Measurements from ENCODE around the gene SOX2.

Gene SOX2

DNA sequence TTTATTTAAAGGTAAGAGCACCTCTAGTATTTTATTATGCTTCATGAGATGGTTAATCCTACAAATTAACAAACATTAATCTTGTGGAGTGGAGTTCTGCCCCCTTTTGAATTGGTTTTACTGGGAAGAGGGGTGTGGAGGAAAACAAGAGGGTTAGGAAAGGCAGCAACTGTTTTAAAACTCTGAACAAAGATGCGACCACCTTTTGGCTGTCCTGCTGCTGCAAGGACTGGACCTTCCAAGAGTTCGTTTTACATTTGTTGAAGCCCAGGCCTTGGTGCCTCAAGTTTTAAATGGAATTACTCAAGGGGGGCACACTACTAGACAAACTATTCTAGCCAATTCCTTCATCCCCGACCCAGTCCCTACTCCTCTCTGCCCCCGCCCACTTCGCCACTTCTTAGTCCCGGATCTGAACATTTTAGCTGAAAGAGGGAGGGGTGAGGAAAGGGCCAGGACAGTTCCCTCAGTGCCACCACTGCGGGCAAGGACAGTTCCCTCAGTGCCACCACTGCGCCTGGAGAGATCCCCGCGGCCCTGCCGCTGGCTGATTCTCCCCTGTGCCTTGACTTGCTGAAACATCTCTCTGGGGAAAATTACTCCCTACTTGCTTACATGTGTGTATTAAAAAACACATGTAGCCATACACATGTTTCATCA lies 11.2 kb downstream of the SOX2 start:
- no peak for DNase-seq (ENCODE audit: low read depth)

DNA sequence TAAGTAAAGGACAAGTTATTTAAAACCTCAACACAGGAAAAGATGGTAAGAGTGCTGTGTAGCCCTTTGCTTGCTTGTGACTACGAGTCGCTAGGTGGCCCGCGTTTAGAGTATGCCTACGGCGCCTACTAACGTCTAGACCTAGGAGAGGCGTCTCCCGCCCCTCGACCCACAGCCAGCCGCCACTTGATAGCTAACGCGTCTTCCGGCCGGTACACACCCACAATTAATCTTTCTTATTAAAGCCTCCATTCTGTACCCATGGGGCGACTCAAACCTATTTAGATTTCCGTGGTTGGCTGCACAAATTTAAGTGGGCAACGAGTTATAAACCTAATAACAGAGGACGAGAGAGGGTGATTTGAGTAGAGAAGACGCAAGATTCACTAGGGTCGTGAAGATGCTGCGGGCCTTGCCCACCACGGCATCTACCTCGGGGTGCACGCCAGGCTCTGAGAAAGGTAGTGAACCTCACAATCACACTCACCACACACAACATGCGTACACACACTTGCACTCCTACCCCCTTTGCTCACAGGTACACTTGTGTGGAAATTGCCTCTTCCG lies 12.0 kb downstream of the SOX2 start:
- DNase-seq (ENCODE audit: low read depth): no peak

- DNase-seq (ENCODE audit: low read depth): no peak
Observed at GRCh38 chr3:181724192-181724965, 12.7 kb downstream of the SOX2 start.

- DNase-seq (ENCODE audit: low read depth): no peak
Observed at GRCh38 chr3:181725131-181725731, 13.5 kb downstream of the SOX2 start.

DNA sequence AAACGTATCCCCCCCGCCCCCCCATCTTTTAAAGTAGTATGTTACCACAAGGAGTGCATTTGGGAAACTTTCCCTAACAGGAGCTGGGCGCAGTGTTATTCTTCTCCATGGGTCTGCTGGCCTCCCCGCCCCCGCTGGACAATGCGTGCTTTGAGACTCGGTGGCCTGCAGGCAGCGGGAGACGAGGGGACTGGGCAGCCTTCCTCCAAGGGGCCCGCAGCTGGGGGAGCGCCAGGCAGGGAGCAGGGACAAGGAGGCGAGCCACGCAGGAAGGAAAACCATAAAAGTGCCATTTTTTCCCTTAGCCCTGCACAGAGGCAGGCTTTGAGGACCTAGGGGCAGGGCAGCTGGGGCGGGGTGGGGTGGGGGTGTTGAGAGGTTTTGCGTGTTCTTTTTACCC lies 14.1 kb downstream of the SOX2 start:
- DNase-seq (ENCODE audit: low read depth): no peak

- DNase-seq (ENCODE audit: low read depth): no peak
Observed at GRCh38 chr3:181726351-181727330, 14.9 kb downstream of the SOX2 start.

GRCh38 chr3:181727341-181728032 lies 15.8 kb downstream of the SOX2 start:
- DNase-seq (ENCODE audit: low read depth): no peak

DNA sequence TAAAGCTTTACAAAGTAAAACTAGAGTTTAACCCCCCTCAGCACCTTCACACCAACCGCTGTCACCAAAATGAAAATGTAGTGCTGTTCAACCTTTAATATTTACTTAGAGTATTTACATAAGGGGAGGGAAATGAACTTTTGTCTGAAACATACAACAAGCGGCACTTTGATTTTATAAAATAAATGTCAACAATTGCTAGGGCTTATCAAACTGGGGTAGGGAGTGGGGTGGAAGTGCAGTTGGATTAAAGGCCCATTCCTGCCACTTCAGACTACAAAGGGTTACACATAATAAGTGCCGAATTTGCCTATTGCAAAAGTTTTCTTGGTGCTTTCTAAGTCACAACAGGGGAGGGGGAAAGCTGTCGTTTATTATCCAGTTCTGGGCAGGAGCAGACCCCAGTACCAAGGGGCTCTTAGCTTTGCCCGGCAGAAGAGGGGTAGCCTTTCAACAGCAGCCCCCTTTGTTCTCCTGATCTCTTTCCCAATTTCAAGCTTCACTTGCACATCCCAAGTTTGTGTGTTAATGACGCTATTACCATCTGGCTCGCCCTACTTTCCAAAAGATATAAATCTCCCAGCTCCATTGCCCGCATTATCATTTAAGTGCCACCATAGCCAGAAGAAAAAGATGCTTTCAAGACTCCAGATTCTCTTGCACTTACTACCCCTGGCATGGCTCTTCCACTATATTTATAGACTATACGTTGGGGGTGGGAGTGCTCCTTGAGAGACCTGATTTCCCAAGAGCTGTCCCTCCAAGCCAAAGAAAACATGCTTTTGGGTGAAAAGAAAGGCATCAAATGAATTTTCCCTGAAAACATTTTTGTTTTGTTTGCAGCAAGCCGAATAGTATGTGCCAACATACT lies 17.0 kb downstream of the SOX2 start:
- DNase-seq (ENCODE audit: low read depth): no peak

DNA sequence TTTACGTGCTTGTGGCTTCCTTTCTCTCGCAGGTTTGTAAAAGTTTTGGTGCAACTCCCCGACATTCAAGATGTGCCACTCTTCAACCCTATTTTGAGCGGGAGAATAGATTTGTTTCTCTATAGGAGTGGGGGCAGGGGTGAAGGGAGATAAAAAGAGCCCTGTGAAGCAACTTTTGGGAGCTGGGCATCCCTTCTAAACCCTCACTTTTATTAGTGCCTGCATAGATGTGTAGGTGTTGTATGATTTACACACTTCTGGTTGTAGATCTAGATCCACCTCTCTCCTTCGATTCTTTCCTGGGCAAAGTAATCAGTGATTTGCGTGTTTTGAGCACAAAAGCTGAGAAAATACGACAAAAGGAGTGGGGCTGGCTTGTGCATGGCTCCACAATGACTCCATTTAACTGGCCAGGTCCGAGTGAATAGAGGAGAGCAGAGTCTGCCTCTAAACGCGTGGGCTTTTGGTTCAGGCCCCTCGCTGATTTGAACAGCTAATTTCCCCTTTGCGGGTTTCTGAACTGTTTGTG lies 17.7 kb downstream of the SOX2 start:
- no peak for DNase-seq (ENCODE audit: low read depth)

- DNase-seq (ENCODE audit: low read depth): no peak
Observed at GRCh38 chr3:181730316-181730715, 18.6 kb downstream of the SOX2 start.

DNA sequence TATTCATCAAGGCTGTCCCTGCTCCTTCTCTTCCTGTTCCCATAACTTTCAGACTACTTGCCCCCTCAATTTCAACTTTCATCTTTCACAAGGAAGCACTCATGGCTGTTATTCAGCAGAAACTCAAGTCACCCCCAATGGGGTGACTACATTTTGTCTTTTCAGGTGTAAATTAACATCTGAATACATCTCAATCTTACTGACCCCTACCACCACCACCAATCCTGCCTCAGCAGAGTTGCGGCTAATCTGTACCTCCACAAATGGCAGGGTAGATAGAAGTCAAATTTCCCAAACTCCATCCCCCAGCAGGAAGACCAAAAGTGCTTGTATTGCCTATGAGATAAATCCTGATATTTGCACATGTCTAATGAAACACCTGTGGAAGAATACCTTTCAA lies 19.2 kb downstream of the SOX2 start:
- DNase-seq (ENCODE audit: low read depth): no peak

GRCh38 chr3:181735911-181736310 lies 24.2 kb downstream of the SOX2 start:
- DNase-seq (ENCODE audit: low read depth): no peak

DNA sequence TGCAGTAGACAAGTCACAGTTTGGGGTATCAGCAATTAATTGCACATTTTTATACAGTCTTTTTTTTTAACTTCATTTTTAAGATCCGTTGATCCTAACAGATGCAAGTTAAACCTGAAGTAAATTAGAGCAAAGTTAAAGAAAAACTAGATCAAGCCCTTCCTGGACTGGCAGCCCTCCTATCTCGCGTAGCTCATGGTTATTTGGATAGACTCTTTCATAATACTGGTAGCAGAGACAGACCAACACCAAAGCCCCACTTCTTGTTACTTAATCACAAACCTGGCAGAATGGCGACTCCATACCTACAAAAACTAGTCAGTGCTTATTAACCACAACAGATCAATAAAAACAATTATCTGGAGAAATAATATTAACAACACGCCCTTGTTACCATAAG lies 26.8 kb downstream of the SOX2 start:
- DNase-seq (ENCODE audit: low read depth): no peak

GRCh38 chr3:181739628-181740027 lies 27.9 kb downstream of the SOX2 start:
- no peak for DNase-seq (ENCODE audit: low read depth)

GRCh38 chr3:181741417-181741816 lies 29.7 kb downstream of the SOX2 start:
- no peak for DNase-seq (ENCODE audit: low read depth)

GRCh38 chr3:181752202-181752671 lies 40.5 kb downstream of the SOX2 start:
- no peak for DNase-seq (ENCODE audit: low read depth)

DNA sequence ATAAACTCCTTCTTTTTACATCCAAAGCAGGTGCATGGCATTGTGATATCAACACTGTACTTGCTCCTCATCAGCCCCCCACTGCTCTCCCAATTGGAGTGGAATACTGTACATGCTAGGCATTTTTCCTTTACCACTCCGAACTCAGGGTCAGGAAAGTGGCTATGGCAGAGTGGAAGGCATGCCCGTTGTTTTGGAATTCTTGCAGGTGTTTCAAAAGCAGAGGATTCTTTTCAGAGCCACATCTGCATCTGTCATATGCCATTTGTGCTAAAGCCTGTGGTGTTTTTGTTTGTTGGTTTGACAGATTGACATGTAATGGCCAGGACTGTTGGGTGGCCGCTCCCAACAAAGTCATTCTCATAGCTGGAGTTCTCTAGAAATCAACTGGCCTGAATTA lies 41.7 kb downstream of the SOX2 start:
- DNase-seq (ENCODE audit: low read depth): no peak

DNA sequence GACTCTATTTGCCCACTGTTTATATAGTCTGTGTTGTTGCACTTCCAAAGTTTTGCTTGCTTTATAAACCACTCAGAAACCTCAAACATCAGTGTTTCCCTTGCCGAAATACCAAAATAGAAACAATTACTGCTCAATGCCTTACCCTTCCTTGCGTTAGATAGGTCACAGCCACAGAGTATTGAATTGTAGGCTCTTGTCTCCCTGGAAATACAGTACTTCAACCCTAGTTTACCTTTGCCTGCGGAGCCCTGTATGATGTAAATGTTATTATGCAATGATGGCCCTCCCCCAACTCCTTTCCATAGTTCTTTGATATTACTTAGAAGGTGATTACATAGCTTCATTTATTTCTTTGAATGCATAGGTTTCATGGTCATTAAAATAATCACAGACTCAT lies 44.2 kb downstream of the SOX2 start:
- DNase-seq (ENCODE audit: low read depth): no peak

- no peak for DNase-seq (ENCODE audit: low read depth)
Observed at GRCh38 chr3:181756645-181757297, 45.0 kb downstream of the SOX2 start.
